Measurements from ENCODE around the gene VAT1.

DNA sequence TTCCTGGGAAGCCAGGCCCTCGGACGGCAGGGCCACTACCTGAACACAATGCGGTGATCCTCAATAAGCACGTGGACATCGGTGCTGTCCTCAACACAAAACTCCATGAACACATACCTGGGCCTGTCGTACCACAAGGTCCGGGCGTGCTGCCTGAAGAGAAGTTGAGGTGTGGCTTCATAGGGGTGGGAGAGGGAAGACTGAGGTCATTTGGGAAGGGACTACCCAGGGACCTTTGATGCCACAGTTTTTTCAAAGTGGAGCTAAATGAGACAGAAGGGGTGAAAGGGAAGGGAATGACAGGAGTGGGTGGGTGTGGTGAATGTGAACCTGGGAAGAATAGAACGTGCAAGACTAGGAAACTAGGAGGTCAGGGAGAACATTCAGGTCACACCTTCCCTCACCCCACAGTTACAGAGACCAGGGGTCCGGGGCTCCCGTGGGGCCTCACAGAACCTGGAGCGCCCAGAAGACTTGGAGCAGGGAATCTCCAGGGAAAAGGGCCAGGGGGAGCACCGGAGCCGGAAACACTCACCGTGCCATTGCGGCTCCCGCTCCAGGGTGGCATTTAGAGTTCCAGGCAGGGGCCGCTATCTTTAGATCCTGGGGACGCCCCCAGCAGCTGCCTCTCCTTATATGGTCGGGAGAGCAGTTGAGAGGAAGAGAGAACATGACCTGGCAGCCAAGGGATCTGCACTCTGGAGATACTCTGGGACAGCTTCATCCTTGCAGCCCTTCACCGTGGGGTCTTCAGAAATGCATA is 42.5 kb downstream of the VAT1 start, which contains the start of gene PTGES3L:
- TF ChIP-seq, protein P1, sequence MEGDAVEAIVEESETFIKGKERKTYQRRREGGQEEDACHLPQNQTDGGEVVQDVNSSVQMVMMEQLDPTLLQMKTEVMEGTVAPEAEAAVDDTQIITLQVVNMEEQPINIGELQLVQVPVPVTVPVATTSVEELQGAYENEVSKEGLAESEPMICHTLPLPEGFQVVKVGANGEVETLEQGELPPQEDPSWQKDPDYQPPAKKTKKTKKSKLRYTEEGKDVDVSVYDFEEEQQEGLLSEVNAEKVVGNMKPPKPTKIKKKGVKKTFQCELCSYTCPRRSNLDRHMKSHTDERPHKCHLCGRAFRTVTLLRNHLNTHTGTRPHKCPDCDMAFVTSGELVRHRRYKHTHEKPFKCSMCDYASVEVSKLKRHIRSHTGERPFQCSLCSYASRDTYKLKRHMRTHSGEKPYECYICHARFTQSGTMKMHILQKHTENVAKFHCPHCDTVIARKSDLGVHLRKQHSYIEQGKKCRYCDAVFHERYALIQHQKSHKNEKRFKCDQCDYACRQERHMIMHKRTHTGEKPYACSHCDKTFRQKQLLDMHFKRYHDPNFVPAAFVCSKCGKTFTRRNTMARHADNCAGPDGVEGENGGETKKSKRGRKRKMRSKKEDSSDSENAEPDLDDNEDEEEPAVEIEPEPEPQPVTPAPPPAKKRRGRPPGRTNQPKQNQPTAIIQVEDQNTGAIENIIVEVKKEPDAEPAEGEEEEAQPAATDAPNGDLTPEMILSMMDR (IDR thresholded peaks at IDR 0.05; ENCODE audit: insufficient read depth, low read depth, low read length): no peak
- no peak for TF ChIP-seq EZH2 (IDR thresholded peaks at IDR 0.05; ENCODE audit: insufficient read depth, low read length)

Measured in astrocyte (in vitro differentiated cells and primary cell).